GM12891 (cell line): ENCODE measurements around the gene GPC6.

ENCODE experiments used
- DNase-seq: peaks from one replicate; pipeline ENCODE4 v3.0.0; 2011; ENCODE audit warnings: low spot score; ENCODE audit not compliant: insufficient read length
- FAIRE-seq: peaks from 2 replicates; lab custom pipeline; 2011; peaks lifted over from hg19 to GRCh38; lab: Jason Lieb, UNC
- PAX5 ChIP-seq: IDR thresholded peaks from 2 replicates; pipeline ENCODE4 v1.6.1; 2011; ENCODE audit warnings: low read length, moderate library complexity, mild to moderate bottlenecking; ENCODE audit not compliant: insufficient read depth, severe bottlenecking
- POLR2A ChIP-seq: IDR thresholded peaks from 2 replicates; pipeline ENCODE4 v1.6.1; 2011; ENCODE audit warnings: low read depth, low read length, control low read depth
- POLR2AphosphoS5 ChIP-seq: IDR thresholded peaks from 2 replicates; pipeline ENCODE4 v1.6.1; 2011; ENCODE audit warnings: low read depth, low read length, control low read depth
- POU2F2 ChIP-seq: IDR thresholded peaks from 2 replicates; pipeline ENCODE4 v1.6.1; 2011; ENCODE audit warnings: low read depth, mild to moderate bottlenecking, control low read depth, low read length, moderate library complexity
- SPI1 ChIP-seq: IDR thresholded peaks from 2 replicates; pipeline ENCODE4 v1.6.1; 2011; ENCODE audit warnings: low read depth, low read length, control low read depth
- TAF1 ChIP-seq: IDR thresholded peaks from 2 replicates; pipeline ENCODE4 v1.6.1; 2011; ENCODE audit warnings: low read depth, low read length, control low read depth

GPC6 gene

DNA sequence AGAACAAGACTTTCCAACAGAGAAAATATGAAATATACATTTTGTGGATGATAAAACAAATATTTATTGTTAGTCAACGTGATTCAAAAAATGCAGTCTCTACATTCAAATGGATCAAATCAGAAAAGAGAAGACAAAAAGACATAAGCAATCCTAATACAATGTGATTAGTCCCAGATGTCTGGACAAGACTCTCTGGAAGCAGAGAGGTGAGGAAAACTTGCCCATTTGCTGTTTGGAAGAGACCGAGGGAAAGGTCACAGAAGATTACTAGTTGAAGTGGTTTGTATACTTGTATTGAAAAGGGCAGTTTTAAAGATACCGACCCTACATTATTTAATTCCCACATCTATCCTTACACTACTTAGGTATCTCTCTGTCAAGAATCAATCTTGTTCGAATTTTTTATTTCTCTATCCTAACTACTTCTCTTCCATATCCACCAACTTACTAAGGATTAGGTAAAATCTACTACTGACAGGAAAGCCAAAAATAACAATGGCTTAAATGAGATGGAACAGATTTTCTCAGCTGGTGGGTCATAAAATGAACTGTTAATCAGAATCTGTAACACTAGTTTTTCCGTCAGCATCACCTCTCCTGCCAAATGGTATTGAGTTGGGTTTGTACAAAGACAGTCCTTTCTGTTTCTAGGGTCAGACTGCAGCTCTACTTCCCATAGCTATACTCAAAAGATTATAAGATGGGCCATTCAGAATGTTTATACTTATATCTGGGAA, 755.7 kb downstream of the GPC6 start:
- DNase-seq (no peak), FAIRE-seq (no peak)
- TF ChIP-seq POU2F2 (no peak), POLR2A (no peak), PAX5 (no peak), SPI1 (no peak), POLR2AphosphoS5 (no peak), TAF1 (no peak)

DNA sequence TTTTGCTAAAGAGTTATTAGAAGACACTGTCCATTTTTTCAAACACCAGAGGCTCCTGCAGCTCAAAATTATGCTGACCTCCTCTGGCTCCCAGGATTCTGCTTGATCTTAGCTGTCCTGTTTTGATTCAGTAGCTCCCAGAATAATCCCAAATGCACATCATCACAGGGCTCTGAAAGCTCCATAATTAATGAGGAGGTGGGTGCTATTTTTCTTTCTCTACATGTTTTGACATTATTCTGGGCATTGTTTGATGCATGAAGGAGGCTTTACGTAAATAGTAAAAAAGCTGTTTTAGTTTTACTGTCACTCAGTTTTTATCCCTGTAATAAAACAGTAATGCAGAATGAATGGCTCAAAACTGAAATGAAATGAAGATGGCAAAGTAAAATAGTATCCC, 757.4 kb downstream of the GPC6 start:
- DNase-seq (no peak), FAIRE-seq (no peak)
- TF ChIP-seq POU2F2 (no peak), POLR2AphosphoS5 (no peak), PAX5 (no peak), POLR2A (no peak), TAF1 (no peak), SPI1 (no peak)

DNA sequence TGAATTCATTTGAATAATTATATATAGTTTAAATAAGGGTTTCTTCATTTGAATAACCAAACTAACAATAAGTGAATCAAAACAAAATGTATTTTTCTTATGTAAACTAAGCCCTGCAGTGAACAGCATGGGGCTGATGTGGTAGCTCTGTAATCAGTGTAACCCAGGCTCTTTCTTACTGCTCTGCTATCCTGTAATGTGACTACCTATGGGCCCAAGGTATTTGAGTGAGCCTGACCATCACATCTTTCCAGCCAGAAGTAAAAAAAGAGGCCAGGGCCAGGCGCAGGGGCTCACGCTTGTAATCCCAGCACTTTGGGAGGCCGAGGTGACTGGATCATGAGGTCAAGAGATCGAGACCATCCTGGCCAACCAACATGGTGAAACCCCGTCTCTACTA, 758.3 kb downstream of the GPC6 start:
- DNase-seq (no peak), FAIRE-seq (no peak)
- TF ChIP-seq POU2F2 (no peak), POLR2AphosphoS5 (no peak), TAF1 (no peak), PAX5 (no peak), SPI1 (no peak), POLR2A (no peak)

DNA sequence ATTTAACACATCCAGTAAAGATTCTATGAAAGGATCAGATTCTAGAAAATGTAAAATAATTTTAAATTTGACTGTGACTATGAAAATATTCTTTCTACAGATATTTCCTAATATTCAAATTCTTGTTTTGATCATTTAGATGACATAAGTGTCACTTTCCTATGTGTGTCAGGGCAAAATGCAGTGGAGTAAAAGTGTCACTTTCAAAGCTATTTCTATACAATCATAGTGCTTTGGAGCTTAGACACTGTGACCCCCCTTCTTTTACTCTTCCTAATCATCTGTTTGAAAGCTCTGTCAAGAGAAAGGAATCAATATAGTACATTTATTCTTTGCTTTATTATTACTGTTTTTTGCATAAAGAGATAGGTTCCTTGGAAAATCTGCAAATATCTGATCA, 760.9 kb downstream of the GPC6 start:
- no peak for TF ChIP-seq POLR2AphosphoS5
- TF ChIP-seq SPI1 = no peak
- TF ChIP-seq POLR2A = no peak
- no peak for TF ChIP-seq TAF1
- no peak for TF ChIP-seq POU2F2
- TF ChIP-seq PAX5 = no peak
- no peak for DNase-seq
- FAIRE-seq = no peak

DNA sequence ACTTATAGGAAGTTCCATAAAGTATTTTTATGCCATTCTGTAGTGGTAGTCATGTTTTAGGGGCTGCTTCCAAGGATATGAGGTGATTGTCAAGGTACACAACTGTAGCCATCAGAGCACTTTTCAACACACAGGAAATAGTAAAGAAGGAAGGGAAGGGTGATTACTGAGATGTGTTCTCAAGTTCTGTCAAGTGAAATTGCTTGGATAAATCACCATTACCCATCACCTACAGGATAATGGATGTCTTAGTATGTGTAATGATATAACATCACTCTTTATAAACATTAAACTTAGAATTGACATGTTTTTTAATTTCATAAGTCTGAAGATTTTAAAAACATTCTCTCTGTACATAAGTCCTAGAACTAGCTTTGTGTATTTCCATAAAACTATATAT, 765.0 kb downstream of the GPC6 start:
- FAIRE-seq = no peak
- DNase-seq = no peak
- TF ChIP-seq TAF1 (no peak), POU2F2 (no peak), POLR2AphosphoS5 (no peak), PAX5 (no peak), SPI1 (no peak), POLR2A (no peak)

DNA sequence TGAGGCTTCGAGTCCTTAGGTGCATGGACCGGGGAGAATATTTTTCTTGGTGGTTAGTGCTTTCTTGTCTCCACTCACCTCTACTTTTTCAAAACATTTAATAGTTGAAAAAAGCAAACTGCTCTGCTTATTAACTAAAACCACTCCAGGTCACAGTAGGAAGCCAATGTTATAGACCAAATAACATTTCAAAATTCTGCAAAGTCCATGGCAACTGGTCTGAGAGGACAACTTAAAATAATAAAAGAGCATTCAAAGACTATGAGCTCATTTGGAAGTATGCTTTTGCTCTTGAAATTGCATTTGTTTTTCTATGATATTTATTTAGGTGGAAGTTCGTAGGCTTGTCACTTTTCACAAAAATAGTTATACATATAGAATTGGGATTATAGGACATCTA, 769.9 kb downstream of the GPC6 start:
- FAIRE-seq (no peak), DNase-seq (no peak)
- TF ChIP-seq PAX5 (no peak), POLR2AphosphoS5 (no peak)

DNA sequence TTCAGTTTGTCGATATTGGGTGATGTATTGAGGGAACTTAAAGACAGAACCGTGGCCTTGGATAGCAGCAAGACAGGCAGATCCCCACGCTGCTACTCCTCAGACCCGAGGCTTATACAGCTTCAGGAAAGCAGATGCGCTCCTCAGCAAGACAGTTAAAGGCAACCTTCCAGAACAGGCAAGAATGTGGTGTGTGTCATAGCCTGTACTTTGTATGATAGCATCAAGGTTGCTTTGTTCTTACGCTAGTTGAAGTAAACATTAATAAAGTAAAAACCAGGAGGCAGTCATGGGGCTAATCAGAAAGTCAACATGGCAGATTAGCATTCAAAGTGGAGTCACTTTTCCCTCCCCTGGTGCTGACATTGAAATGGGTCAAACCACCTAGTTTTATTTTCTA, 779.7 kb downstream of the GPC6 start:
- FAIRE-seq = no peak
- TF ChIP-seq POLR2A (no peak), SPI1 (no peak), POU2F2 (no peak), TAF1 (no peak), POLR2AphosphoS5 (no peak), PAX5 (no peak)
- no peak for DNase-seq

DNA sequence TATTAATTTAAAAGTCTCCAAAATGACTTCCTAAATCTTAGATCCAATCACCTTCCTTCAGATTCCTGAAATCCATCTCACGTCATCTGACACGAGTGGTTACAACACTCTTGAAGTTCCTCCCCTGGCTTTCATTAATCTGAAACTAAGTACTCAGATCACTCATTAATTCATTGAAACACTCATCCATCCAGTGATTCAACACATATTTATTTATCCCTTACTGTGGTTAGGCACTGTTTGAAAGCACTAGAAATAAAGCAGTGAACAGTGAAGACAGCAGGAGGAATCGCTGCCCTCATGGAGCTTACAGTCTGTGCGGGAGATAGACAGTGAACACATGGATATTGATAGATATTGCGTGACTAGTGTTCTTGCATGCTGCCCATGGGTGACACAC, 780.5 kb downstream of the GPC6 start:
- no peak for FAIRE-seq
- no peak for TF ChIP-seq POLR2AphosphoS5
- no peak for TF ChIP-seq SPI1
- TF ChIP-seq TAF1 = no peak
- no peak for TF ChIP-seq PAX5
- no peak for TF ChIP-seq POU2F2
- no peak for TF ChIP-seq POLR2A
- DNase-seq = no peak

DNA sequence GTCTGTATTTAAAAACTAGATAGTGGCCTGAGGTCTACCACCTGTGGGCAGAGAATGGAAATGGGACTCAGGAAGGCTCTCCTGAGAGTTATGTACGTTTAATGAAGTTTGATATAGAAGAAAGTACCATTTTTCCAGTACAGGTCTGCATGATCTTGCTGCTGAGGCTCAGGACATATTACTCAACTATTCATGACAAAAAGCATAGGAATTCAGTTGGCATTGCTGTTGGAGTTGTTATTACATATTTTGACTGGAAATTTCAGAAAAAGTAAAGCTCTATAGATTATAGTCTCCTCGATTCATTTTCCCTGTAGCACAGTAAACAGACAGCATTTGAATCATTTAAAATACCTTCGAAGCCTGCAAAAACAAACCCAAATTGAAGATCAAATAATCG, 783.1 kb downstream of the GPC6 start:
- DNase-seq (no peak), FAIRE-seq (no peak)
- TF ChIP-seq POLR2A (no peak), TAF1 (no peak), SPI1 (no peak), POLR2AphosphoS5 (no peak), PAX5 (no peak), POU2F2 (no peak)

DNA sequence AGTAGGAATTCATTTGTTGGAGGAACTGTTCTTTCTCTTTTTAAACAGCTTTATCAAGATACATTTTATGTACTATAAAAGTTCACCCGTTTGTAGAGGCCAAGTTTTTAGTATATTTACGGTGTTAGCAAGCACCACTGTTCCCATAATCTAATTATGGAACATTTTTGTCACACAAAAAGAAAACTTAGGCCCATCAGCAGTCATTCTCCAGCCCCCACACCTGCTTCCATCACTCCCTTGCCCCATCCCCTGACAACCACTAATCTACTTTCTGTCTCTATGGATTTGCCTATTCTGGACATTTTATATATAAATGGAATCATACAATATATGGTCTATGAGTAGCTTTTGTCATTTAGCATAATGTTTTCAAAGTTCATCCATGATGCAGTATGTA, 787.9 kb downstream of the GPC6 start:
- FAIRE-seq (no peak), DNase-seq (no peak)
- TF ChIP-seq POLR2A = no peak
- no peak for TF ChIP-seq POLR2AphosphoS5
- TF ChIP-seq POU2F2 = no peak
- no peak for TF ChIP-seq SPI1
- no peak for TF ChIP-seq TAF1
- no peak for TF ChIP-seq PAX5
